Smooth muscle cell of the brain vasculature (primary cell): Measurements from ENCODE around the gene PPP2R3A.
A peak's percentile ranks its signal among the peaks of the same experiment; 100 is the strongest.

Experiments used
- DNase-seq: peaks from one replicate; pipeline ENCODE4 v3.0.0-alpha.2; 2012; ENCODE audit warnings: low read depth, low spot score

The PPP2R3A gene

DNA sequence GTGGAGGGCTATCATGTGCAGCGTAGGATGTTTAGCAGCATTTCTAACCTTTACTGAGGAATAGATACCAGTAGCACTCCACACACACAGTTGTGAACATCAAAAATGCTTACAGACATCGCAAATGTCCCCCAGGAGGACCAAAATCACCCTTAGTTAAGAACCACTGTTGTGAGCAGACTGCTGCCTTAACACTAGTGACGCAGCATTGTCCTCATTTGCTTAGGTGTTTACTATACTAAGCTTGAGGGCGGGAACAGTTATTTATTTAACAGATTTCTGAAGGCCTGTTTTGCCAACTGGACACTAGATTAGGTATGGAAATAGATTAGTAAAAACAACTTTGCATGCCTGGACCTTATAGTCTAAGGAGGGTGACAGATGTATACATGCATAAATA, 2.3 kb downstream of the PPP2R3A start:
- DNase-seq, result no peak

DNA sequence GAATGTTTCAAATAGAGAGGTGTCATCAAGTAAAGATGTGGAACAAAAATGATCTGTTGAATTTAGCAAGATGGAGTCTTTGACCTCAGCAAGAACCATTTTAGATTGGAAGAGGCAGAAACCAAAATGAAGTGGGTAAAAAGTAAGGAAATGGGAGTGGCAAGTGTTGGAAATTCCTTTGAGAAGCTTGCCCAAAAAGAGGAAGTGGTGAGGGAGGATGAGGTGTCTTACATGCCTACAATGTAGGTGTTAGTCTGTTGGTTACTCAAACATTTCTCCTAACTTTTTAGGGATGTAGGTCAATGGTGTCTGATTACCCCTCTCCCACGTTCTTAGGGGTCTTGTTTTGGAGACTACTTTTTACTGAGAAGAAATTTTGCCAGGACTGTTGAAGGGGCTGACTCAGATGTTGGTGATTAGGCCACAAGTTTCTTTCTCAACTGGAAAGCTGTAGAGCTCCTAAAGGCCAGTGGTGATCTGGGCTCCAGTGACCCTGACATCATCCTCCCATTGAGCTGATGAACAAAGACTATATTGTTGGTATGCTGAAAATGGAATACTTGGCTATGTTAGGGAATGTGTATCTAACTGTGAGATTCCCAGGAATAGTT, 5.1 kb downstream of the PPP2R3A start:
- no peak for DNase-seq

DNA sequence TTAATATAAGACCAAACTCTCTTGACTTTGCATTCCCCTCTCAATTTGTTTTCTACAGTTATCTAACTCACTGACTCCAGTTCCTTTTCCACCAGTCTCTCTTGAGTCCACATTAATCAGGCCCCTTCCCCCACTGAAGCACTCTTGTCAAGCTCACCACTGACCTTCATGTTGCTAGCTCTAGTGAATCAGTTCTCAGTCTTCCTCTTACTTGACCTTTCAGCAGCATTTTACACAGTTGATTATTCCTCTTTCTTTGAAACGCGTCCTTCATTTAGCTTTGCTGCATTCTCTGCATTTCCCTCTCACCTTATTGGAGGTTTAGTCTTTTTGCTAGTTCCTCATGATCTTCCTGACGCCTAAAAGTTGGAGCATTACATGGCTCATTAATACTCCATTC, 8.3 kb downstream of the PPP2R3A start:
- no peak for DNase-seq

DNA sequence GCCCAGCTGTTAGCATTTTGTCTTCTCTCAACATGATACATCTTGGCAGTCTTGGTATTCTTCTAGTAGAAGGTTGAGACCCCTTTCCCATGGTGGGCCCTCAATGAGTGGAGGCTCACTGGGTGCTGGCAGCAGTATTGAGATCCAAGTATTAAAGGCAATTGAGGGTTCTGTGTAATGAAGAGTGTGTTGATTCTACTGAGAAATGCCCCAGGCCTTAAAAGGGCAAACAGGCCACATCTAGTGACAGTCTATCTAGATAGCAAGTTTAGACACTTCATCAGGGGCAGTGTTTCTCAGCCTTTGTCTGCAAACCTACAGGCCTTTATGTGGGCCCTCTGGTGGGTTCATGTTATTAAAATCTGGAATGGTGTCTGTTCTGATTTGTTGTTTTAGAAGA, 9.5 kb downstream of the PPP2R3A start:
- no peak for DNase-seq

DNA sequence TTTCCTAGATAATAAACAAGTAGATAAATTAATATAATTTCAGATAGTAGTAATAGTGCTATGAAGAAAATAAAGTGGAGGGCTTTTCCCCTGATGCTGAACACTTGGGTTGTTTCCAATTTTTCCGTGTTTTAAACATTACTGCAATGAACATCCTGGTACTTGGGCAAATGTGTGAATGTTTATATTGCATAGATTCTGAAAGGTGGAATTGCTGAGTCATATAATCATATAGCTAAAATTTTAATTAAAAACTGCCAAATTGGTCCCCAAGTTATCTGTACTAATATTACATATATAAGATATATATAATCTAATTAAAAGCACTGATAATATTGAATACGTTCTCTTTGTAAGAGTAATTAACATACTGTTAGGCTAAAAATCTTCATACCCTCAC, 10.0 kb downstream of the PPP2R3A start:
- no peak for DNase-seq

DNA sequence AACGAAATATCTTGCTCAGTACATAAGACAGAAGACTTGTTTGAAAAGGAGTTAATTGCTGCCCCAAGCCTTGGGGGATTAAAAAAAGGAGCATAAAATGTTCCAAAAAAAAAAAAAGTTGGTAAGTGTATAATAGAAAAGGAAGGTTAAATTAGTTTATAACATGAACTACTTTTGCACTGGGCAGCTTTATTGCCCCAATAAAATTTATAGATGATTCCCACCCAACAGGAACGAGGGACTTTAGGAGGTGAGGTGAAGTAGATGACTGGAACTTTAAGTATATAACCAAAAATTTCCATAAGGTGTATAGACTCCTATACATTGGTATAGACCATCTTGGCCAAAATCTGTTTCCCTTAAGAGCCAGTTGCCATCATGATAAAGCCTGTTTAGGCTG, 14.8 kb downstream of the PPP2R3A start:
- DNase-seq, result no peak

DNA sequence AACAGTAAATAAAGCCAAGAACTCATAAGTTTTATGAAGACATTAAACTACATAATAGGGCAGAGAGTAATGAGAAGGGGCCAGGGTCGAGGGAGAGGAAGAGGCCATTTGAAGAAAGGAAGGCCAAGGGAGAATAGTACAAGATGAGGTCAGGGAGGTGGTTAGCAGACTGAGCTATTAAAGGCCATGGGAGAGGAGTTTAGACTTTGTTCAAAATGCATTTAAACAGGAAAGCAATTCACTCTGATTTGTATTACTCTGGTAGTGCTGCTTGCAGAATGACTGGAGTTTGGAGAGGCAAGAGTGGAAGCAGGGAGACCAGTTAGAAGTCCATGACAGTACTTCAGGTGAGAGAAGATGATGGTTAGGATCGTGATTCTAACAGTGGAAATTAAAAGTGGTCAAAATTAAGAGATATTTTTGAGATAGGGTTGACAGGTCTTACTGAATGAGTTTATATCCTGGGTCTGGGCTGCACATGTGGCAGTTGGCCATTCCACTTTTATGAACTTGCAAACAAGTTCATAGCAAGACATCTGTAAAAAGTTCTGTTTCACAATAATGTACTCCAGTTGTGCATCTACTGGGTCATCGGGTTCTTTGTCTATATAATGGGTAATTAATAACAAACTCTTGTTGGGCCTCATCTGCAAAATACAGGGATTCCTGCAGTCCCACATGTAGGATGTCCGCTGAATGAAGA, 16.3 kb downstream of the PPP2R3A start:
- no peak for DNase-seq

DNA sequence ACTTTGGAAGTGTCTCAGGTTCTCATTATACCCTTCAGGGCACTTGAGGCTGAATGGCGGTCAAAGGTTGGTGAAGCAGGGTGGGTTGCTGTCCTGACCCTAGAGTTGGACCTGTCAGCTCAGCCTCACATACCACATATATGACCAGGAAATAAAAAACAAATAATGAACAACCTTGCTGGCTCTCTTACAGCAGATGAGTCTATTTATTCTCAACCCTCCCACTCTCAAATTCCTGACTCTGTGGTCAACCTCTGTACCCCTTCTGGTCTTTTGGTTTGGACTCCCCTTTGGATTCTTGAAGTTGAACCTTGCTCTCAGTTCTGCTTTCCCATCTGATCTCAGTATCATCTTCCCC, 16.9 kb downstream of the PPP2R3A start:
- DNase-seq, result no peak

DNA sequence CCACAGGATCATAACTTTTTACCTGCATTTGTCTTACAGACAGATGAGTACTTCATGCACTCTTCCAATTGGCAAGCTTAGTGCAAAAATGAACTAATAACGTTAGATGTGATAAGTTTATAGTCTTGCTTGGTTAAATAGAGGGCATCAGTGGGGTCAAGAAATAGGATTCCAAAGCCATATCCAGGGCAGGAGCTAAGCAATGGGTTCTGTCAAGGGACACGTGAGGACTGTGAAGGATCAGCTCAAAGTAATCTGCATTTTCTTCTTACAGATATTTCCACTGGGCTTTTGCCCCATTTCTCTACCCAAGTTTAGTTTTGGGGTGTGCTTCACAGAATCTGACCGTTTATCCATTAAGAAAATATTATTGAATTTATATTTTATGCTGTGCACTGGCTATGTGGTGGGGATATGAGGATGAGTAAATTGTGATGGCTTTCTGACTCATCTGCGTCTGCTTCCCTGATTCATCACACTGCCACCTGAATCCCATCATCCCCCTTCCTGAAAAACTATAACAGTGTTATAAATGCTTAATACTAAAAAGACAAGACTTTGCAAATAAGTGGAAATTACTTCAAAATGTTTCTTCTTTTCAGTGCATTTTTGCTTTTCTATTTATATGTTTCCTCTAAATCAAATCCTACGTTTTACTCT, 17.5 kb downstream of the PPP2R3A start:
- DNase-seq, result no peak

DNA sequence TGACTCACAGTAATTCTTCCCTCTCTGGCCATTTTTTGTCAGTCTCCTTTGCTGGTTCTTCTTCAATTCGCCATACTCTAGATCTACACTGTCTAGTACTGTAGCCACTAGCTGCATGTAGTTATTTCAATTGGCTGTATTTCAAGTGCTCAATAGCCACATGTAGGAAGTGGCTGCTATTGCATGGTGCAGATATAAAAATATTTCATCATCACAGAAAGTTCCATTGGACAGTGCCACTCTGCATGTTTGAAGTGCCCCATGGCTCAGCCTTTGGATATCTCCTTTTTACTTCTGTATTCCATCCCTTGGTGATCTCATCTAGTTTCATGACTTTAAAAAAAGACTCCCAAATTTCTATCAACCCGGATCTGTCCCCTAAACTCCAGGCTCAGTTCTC, 22.1 kb downstream of the PPP2R3A start:
- DNase-seq, result no peak

DNA sequence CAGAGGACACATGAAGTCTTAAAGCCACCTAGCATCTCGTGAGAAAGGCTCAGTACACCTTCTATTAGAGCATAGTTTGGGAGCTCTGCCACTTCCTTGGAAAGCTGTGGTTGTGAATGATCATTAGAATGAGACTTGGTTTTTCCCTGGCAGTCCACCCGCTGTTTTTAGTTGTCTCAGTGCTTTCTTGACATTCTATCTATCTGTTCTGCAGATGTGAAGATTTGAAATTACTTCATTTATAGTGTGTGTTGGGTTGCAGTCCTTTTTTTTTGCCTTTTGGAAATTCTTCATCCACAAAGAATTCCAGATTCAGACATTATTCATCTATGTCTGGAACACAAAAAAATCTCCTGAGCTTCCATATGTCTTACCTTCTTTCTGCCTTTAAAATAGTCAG, 23.7 kb downstream of the PPP2R3A start:
- no peak for DNase-seq

DNA sequence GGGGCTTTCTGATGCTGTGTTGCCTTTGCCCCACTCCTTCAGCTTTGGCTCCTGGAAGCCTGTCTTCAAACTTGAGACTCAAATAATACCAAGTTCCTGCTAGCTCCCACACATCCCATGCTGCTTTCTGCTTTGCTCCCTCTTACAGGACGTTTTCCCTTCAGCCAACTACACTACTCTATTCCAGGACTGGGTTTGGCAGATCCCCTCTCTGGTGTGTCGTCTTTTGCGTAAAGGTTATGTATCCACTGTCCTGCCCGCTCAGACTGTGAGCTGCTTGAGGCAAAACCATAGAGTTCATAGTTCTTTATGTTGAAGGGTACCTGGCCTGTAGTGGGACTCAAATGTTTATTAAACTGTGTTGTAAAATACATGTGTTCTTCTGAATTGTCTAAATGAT, 25.4 kb downstream of the PPP2R3A start:
- no peak for DNase-seq

DNA sequence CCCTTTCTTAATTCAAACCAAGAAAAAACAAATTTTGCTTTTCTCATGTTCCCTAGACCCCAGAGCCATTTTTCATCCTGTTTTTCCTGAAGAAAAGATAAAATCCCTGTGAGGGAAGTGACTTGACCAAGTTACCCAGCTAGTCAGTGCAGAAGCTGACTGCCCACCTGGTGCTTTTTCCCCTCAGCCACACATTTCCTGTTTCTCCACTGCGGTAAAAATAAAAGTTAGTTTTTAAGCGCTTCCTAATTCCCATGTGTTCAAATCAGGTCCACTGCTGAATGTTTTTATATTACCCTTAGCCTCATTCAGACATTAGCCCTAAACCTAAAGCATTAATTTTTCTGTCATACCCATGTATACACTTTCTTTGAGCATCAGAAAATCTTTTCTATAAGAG, 26.1 kb downstream of the PPP2R3A start:
- no peak for DNase-seq

DNA sequence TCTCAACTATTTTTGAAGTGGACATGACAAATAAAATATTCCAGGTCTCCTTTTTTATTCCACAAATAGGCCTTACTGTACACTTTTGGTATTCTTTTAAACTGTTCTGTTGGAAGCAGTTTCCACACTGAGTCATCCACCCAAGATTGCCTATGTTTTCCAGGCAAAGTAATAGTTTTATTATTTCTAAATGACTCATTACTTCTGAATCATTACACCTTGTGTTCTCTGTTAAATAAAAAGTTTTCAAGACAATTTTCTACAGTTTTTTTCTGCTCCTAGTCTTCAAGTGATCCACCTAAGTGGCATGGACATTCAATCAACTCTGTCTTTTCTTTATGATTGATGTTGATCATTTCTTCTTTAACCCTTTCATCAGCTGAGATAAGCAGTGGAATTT, 26.5 kb downstream of the PPP2R3A start:
- DNase-seq, result peak; percentile 24

DNA sequence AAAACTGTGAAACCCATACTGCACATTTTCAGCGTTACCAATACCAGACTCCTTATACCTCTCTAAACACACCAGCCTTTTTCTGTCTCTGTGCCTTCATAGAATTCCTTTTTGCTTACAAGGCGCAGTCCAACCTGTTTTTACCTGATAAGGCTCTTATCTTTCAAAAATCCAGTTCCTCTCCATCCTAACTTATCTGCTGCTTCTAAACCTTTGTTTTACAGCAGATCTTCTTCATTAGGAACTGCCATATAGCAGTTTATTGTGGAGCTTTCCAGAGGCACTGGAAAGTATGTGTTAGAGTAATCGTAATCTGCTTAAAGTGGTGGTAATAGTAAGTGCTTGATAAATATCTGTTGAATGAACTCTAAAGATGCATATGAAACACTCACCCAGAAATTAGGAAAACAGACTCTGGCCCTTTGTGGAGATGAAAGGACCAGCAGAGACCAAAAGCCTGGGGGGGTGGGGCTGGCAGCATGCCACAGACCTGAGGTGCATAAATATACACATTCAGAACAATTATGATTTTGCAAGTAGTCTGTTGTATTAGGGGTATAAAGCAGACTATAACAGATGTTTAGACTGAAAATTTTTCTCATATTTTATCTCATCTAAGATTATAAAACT, 29.3 kb downstream of the PPP2R3A start:
- DNase-seq, result no peak

DNA sequence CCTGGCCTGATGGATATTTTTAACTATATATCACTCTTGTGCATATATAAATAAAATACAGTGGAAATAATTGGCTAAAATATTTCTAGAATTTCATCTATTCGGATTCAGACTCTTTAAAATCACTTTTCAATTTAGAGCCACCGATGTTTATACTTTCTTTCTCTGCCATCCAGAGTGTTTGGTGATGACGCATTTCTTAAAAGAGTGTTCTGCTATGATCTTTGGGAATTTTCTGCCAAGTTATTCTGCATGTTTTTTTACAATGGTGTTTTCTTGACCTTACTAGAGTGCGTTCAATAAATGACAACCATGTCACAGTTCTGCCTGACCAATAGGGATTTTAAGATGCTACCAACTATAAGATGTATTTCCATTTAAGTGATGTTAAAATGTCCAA, 30.2 kb downstream of the PPP2R3A start:
- no peak for DNase-seq

DNA sequence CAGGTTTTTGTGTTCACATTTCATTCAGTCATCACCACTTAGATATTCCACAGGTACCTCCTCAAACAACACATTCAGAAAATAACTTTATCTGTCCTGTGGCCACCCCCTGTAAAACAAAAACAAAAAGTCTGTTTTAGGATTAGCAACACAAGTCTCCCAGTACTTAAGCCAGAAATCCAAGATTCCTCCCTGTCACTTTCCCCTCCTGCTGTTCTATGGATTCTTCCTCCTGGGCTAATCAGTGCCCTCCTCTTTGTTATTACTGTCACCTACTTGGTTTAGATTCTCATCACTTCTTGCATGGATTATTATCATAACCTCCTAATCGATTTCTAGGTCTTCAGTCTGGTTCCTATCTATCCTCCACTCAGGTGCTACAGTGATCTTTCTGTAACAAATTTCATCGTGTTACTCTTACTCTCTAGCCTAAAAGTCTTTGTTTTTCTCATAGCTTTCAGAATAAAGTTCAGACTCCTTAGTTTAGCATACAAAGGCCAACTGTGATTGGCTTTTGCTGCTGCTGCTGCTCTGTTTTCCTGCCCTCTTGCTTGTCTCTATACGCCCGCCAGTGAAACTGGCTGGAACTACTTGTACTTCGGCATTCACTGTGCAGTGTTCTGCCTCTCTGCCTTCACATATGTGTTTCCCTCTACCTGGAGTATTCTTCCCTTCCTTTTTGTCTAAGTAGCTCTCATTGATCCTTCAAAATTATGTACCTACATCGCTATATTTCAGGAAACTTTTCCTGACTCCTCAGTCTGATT, 32.2 kb downstream of the PPP2R3A start:
- no peak for DNase-seq

DNA sequence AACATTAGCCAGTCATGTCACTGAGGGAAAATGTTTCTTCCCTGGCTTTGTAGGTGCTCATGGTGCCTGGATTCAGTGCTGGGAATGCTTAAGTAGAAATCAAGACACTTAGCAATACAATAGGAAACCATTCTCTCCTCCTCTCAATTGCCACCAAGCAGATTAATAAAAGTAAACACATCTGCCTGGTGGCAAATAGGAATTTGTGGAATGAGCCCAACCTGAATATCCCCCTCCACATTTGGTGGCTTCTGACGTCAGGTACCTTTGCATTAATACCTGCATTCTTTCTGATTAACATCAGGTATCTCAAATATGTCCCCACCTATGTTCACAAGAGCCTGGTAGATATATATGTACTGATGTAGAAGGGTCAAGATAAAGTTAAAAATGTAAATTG, 42.7 kb downstream of the PPP2R3A start:
- DNase-seq, result no peak

DNA sequence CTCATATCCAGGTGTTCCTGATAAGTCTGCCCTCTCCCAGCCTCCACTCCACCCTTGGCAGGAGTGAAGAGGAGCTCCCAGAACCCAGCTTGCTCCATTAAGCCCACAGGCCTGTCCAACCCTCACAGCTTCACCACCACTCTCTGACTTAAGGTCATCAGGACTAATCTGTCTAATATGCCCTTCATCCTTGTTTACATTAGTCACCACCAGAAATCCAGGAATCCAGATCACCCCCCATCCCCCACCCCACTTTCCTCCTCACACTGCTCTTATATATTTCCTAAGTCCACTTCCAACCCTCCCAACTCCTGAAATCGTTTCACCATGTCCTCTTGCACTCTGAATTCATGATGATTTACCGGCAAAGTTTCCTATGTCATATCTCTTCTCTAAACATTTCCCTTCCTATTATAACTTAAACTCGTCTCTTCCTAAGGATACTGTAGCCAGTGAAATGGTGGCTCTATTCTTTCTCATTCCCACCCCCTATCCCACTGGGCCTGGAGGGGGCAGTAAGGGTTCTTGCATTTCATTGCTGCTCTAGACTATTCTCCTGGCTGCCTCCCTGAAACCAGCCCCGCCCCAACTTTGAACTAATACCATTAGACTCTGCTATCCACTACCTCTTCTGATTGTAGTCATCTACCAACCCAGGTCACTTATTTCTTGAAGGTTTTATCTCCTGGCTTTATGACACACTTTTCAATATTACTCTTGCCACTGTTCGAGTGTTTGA, 43.4 kb downstream of the PPP2R3A start:
- DNase-seq, result no peak

DNA sequence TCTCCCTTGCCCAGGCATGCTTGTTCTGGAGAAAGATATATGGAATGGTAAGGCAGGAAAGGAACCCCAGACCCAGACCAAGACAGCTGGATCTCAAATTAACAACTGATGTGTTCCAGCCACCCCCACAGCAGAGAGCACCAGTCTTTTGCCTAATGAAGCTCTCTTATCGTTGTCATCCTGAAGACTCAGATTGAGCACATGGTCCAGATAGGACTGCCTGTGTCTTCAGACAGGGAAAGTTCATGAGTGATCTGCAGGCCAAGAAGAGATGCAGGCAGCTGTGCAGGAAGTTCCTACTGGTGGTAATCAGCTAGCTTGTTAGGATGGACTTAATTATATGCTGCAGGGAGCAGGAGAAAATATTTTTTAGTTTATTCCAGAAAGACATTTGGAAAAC, 53.3 kb downstream of the PPP2R3A start:
- DNase-seq, result no peak

DNA sequence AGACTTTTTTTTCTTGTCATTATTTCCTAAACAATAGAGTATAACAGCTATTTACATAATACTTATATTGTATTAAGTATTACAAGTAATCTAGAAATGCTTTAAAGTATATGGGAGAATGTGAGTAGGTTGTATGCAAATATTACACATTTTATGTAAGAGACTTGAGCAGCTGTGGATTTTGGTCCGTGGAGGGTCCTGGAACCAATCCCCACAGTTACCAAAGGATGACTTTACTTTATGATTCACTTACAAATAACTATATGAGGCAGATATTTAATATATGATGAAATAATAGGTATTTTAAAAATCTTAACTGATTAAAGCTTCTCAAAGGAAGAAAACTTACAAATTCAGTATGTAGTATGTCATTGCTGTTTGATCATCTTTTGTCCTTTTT, 56.3 kb downstream of the PPP2R3A start:
- no peak for DNase-seq
